Left lobe of liver (tissue), 2 donors: ENCODE data around the gene TPRA1. TPM values are rescaled to one million over a fixed set of nuclear protein-coding genes. Genes with fewer than 3 reads are reported as not detected.
A peak's percentile ranks its signal among the peaks of the same experiment; 100 is the strongest.

ENCODE experiments used
- ATAC-seq: fragments of 200-7000 bp; cut with Tn5 transposase; one replicate; pipeline ENCODE4 v1.9.1; 2020; ENCODE audit warnings: mild to moderate bottlenecking, moderate library complexity
- DNase-seq: peaks from one replicate; pipeline ENCODE4 v3.0.0-alpha.2; 2020; ENCODE audit warnings: low spot score
- total RNA-seq: library from RNA; stranded (reverse); gene quantifications from one replicate; pipeline ENCODE4 v1.2.1, GENCODE V29; 2021
- donor health status: DM: no; HTN: no; CAD: no; lungs with moderate emphysema.
- donor health status: DM: no; HTN: yes; CAD: no.

The TPRA1 gene
- 25.1 TPM for total RNA-seq

DNA sequence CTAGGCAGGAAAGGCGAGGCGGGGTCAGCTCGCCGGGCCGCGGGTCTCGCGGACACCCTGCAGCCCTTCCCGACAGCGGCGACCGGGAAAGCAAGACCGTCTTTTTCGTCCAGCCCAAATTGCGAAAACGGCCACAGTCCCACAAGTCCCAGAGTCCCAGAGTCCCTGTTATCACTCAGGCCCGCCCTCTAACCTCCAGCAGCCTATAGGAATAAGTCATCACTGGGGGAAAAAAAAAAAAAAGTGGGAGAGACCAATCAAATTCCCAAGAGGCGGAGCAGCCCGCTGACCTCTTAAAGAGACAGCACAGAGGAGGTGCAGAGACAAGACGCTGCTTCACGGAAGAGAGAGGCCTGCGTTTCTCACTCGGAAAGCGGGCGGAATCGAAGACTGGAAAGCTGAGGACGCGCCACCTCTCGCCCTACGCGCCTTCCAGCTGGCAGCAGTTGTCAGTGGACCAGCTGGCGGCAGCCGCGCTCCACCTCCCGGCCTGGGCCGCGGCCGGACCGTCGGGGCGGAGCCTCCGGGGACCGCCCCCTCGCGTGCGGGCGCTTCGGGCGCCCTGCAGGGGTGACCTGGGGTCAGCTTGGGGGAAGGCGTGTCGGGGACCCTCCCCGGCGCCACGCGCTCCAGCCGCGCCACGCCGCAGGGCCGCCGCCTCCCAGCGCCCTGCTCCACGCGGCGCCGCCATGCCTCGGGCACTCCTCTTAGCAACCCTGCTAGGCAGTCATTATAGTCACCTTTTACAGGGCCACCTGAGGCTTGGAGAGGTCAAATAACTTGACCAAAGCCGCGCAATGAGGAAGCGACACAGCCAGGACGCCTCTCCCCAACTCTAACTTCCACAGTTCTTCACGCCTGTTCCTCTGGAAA is at the start of gene TPRA1:
Gene TPRA1, minus strand, starts transcription at position 141 of the 873 bp plus-strand sequence. CDS start 10,587 bp downstream, outside the sequence.
- DNase-seq: peak; percentile 91
- ATAC-seq: peak; percentile 86

DNA sequence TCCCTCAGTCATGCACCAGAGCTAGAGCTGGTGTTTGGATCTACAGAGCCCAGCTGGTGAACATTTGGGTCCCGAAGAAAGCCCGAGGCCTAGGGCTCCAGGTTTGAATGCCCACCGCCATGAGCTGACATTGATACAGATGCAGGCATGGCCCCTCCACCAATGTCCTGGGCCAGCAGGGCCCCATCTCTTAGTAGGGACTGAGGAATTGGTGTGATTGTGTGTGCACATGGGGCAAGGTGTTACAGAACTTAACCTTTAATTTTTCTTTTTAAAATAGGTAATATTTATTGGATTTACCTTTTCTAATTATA is 49.5 kb upstream of the TPRA1 start:
- ATAC-seq (no peak), DNase-seq (no peak)

DNA sequence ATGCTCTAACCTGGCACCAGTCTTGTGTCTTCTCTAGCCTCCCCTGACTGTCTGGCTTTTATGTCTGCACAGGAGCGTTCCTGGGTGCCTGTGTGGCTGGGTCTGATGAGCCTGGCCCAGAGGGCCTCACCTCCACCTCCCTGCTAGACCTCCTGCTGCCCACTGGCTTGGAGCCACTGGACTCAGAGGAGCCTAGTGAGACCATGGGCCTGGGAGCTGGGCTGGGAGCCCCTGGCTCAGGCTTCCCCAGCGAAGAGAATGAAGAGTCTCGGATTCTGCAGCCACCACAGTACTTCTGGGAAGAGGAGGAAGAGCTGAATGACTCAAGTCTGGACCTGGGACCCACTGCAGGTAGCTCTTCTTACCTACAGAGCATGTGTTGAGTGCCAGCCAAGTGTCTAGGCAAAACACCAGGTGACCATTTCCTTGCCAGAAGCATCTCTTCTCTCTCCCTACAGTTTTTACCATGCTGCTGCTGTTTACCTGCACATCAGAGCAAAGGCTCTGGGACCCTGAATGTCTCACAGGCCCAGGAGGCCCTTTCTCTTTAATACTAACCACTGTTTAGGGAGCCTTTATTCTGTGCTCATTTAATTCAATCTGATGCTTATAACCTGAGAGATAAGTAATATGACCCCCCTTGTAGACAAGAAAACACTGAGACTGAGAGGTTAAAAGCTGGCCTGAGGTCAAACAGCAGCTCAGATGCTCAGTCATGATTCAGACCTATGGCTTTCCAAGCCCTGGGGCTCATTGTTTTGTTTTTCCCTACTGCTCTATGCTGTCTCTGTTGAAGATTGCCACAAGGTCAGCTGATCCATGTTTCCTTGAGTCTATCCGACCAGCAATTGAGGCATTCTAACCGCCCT is 48.9 kb upstream of the TPRA1 start:
- ATAC-seq (no peak), DNase-seq (no peak)

DNA sequence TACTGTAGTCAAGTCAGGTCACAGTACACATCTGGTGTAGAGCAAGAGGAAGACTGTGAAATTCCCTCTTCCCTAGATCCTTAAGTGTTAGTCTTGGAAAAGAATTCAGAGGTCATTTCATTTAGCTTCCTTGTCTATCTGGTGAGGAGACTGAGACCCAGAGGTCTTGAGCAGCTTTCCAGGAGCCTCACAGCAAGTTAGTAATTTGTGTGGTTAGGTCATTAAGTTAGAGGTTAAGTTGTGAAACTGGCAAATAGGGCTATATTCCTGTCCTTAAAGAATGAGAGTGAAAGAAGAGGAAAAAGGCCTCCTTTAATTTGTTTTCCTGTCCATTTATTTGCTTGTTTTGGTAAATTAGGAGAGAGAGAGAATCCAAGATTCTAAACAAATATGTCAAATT is 47.4 kb upstream of the TPRA1 start:
- ATAC-seq (no peak), DNase-seq (no peak)

DNA sequence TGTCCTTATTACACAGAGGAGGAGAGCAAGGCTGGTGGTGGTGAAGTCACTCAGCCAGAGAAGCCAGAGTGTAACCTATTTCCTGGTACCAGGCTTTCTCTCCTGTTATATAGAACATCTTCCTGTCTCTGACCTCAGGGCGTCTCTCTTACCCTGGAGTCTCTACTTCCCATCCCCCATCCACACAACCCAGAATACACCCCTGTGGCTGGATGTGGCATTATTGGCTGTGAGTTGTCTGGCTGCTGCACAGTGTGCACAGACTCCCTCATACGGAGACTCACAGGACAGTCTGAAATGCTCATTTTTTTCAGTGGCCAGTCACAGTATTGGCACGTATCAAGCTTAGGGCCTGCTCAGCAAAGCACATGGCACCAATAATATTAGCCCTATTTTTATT is 47.0 kb upstream of the TPRA1 start:
- DNase-seq: no peak
- ATAC-seq: no peak

DNA sequence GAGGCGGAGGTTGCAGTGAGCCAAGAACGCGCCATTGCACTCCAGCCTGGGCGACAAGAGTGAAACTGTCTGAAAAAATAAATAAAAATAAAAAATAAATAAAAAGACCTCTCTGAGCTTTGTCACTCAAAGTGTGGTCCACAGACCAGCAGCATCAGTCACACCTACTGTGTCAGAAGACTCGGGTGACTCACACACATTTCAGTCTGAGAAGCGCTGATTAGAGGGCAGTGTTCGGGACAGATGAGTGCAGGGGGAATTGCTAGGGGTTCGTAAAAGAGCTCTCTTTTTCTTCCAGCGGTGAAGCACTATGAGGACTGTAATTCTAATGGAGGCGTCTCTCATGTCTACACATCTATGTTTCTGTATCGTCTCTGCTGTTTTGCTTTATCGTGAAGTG is 44.1 kb upstream of the TPRA1 start:
- DNase-seq: no peak

DNA sequence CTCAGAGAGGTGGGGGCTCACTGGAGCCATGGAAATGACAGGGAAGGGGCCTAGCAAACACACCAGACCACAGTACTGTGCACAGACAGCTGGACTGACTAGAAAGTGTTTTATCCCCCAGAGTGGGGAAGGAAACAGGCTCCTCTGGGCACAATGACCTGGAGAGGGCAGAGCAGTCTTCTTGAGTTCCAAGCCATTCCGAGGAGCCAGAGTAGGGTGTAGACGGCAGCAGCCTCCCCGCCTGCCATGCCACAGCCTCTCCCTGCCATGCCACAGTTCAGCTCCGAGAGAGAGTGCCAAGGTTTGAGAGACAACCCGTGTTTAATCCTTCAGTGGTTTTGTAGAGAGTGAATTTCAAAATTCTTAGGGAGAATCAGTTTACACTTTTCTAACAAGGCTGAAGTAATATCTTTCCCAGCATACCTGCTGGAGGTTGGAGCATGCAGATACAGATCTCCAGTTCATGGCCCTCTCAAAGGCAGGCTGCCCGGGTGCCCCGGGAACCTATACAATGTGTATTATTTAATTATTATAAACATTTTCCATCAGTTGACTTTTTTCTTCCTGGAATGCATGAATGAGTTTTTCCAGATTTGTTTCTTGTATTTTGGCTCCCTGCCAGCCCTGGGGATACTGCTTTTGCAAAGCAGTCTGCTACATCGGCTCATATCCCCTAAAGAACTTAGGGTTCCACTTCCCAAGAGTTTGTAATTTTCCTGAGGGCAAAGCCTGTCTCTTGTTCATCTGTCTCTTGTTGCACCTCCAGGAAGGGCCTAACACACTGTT is 41.7 kb upstream of the TPRA1 start:
- no peak for DNase-seq
- ATAC-seq: no peak

More for the DNA sequence above, 44.1 kb upstream of the TPRA1 start:
- ATAC-seq: no peak

DNA sequence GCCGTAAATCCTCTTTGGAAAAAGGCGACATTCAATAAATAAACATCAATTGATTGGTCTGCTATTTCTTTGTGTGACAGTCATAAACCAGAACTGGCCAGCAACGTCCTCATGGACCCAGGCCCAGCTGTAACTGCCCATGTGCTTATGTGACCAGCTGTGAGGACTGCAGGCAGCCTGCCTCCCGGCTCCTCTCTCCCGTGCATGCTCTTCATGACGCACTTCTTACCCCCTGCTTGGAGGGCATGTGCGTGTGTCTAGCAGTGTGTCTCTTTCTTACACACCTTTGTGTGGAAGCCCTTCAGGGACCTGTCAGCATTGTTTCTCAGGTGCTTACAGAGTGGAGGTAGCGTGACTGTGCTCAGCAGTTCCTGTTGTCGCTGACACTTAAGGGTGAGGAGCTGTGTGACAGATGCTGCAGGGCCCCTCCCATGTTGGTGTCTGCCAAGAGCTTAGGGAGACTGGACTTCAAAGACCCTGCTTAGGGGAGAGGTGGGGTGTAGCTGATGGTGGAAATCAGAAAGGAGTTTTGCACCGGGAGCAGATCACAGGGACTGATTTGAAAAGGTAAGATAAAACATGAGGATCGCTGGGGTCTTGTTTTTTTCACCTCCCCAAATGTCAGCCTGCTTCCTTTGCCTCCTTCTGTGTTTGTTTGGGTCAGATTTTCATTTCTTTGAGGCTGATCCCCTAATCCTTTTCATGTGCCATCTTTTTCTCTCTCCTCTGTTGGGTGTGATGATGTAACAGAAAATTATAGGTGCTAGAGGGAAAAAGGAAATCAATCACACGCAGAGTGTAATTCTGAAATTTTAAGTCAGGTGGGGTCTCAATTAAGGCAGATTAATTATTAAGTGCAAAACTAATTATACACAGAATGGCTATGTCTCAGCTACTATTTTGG is 40.5 kb upstream of the TPRA1 start:
- ATAC-seq: no peak
- DNase-seq: no peak

DNA sequence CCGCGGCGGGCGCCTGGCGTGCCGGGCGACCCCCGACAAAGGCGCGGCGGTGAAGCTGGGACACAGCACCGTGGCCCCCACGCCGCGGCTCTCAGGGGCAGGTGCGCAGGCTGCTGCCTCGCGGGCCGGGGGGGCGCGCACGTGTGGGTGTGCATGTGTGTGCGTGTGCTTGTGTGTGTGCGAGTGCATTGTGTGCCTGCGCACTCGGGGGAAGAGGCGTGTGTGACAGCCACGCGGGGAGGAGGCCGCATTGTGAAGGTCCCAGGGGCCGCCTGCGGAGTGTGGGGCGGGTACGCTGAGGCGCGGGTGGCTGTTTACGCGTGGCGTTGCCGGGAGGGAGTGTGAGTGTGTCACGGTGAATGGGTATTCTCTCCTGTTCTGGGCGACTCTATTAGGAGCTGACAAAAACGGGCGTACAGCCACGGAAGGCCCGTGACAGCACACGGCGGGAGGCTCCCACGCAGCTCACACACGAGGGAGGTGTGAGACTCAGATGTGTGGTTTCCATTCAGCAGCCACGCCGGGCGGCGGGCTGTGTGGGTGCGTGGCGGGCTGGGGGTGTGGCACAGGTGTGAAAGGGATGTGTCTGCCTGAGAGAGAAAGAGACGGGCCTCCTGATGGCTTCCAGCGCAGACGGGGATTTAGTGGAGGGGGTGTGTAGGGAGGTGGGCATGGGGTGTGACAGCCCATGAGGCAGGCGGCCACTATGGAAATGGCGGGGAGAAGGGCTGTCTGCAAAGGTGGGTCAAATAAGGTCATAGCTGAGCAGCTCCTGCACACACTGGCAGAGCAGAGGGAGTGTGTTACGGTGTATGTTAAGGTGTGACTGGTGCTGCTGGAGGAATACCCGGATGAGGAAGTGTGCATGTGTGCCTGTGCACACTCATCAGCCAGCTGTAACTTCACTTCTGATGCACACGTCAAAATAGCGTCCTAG is 39.2 kb upstream of the TPRA1 start:
- ATAC-seq: peak; percentile 17
- DNase-seq: no peak

DNA sequence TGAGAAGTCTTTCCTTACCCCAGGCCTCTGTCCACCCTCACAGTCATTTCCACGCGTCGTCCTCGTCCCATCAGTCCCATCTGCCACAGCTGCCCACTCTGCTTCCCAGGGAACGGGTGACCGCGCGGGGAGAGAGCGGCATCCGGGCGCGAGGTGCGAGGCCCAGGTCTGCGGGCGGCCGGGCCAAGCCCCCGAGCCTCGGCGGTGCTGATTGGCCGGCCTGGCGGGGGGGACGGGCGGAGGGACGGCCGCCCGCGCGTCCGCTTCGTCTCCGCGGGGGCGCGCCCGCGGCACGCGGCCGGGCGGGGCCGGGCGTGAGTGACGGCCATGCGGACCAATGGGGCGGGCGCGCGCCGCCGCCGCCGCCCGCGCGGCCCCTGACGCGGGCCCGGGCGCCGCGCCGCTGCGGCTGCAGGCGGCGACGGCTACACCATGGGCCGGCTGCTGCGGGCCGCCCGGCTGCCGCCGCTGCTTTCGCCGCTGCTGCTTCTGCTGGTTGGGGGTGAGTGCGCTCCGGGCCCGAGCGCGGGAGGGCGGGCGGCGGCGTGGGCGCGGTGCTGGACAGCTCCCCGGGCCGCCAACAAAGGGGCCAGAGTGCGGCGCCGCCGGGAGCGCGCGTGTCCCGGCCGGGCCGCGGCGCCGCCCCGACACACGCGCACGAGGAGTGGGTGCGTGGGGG is 38.4 kb upstream of the TPRA1 start, which contains the start of gene PODXL2:
Gene PODXL2, plus strand, starts transcription at position 398 of the 679 bp plus-strand sequence. Its CDS starts 35 bp downstream, at position 433.
- peak; percentile 83 for ATAC-seq
- no peak for DNase-seq

DNA sequence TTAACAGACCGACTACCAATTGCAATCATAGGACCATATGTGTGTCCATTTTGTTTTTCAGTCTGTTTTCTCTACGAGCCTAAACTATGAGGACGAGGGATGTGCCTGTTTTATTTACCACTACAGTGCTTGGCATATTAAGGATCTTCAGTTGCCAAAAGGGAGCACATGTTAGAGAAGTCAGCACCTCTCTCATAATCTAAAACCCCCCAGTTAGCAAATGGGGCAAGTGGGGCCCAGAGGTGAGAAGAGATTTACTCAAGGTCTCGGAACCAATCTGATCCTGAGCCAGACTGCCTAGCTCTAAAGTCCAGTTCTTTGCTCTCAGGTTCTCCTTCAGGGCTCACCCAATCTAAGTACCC is 37.9 kb upstream of the TPRA1 start:
- no peak for DNase-seq
- ATAC-seq: no peak

DNA sequence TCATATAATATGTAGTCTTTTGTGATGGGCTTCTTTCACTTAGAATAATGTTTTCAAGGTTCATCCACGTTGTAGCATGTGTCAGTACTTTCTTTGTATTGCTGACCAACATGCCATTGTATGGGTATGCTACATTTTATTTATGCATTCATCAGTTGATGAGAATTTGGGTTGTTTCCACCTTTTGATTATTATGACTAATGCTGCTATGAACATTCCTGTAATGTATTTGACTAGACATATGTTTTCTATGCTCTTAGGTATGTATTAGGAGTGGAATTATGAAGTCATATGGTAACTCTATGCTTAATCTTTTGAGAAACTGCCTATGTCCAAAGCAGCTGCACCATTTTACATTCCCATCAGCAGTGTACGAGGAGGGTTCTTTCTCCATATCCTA is 35.3 kb upstream of the TPRA1 start:
- ATAC-seq (no peak), DNase-seq (no peak)

DNA sequence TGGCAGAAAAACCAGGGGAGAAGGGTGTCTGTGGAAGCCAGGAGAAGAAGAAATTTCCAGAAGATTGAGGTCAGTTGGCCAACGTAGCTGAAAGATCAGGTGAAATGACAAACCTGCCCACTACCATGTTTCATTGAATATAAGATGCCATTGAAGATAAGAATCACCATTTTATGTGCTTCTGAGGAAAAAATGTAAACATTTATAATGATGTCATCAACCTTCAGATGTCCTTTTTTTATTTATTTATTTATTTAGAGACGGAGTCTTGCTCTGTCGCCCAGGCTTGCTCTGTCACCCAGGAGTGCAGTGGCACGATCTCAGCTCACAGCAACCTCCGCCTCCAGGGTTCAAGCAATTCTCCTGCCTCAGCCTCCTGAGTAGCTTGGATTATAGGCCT is 33.5 kb upstream of the TPRA1 start:
- ATAC-seq: no peak
- DNase-seq: no peak

DNA sequence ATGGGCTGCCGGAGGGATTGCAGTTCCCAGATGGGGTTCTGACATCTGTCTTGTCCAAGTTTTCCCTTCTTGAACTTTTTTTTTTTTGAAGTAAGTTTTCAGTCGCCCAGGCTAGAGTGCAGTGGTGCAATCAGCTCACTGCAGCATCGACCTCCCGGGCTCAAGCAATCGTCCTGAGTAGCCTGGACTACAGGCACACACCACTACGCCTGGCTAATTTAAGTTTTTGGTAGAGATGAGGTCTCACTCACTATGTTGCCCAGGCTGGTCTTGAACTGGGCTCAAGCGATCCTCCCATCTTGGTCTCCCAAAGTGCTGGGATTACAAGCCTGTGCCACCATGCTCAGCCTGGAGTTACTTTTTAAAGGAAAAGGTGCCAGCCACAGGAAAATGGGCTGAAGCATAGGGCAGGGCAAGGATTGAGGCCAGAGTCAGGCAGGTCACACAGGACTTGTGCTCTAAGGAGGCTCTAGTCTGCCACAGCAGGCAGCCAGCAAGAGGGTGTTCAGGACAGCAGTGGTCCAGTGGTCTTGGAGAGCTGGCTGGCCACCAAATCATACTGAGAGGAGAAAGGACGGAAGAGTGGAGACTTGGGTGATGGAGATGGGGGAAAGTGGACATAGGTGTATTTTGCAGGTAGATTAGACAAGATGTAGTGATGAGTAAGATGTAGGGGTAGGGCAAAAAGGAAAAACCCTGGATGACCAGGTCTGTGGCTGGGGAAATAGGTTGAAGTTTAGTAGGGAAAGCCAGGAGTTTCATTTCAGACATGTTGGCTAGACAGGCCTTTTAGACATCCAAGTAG is 32.4 kb upstream of the TPRA1 start:
- ATAC-seq (no peak), DNase-seq (no peak)

DNA sequence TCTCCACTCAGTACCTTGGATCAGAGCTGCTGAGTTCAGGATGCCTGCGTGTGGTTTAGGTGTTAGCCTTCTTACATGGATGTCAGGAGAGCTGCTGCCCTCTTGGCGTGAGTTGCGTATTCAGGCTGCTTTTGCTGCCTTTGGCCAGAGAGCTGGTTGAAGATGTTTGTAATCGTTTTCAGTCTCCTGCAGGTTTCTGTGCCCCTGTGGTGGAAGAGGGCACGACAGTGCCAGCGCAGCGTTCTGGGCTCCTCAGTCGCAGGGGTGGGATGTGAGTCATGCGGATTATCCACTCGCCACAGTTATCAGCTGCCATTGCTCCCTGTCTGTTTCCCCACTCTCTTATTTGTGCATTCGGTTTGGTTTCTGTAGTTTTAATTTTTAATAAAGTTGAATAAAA is 31.5 kb upstream of the TPRA1 start:
- ATAC-seq: no peak

DNA sequence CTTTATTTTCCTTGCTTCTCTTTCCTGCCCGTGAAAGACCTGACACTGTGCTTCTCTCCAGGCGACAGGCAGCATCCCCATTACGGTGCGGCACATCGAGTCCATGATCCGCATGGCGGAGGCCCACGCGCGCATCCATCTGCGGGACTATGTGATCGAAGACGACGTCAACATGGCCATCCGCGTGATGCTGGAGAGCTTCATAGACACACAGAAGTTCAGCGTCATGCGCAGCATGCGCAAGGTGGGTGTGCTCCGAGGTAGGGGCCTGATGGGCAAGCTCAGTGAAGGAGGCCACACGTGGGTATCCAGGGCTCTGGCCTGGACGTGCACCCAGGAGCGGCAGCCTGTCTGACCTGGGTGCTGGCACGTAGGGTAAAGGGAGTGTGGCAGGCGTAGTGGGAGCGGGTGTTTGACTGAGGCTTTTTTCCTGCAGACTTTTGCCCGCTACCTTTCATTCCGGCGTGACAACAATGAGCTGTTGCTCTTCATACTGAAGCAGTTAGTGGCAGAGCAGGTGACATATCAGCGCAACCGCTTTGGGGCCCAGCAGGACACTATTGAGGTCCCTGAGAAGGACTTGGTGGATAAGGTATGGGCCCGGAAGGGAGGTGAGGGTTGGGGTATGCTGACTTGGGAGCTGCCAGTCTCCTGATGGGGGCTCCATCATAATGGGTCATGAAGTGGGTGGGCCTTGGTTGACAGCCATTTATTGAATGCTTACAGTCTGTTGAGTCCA is 30.3 kb upstream of the TPRA1 start:
- no peak for ATAC-seq
- DNase-seq: no peak

More for the DNA sequence above, 31.5 kb upstream of the TPRA1 start:
- DNase-seq: no peak

DNA sequence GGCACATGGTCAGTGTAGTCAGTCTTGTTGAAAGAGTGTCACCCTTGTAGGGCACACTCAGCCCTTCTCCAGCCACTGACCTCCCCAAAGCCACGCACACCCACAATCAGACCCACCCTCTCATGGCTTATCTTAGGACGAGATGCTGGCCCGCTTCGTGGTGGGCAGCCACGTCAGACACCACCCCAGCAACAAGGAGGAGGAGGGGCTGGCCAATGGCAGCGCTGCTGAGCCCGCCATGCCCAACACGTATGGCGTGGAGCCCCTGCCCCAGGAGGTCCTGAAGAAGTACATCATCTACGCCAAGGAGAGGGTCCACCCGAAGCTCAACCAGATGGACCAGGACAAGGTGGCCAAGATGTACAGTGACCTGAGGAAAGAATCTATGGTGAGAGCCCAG is 28.4 kb upstream of the TPRA1 start:
- ATAC-seq (no peak), DNase-seq (no peak)
